BE2C (cell line): Measurements from ENCODE around the gene GRB7.
A peak's percentile ranks its signal among the peaks of the same experiment; 100 is the strongest.

Experiments used
- DNase-seq: peaks from one replicate; pipeline ENCODE4 v3.0.0-alpha.2; 2020
- H3K27me3 ChIP-seq: fragments of 250-450 bp; sonication (Bioruptor Pico); 2 replicates; pipeline ENCODE4 v1.5.1; 2020; ENCODE audit warnings: mild to moderate bottlenecking
- H3K36me3 ChIP-seq: fragments of 250-450 bp; sonication (Bioruptor Pico); 2 replicates; pipeline ENCODE4 v1.5.1; 2020; ENCODE audit warnings: mild to moderate bottlenecking
- H3K4me1 ChIP-seq: fragments of 250-450 bp; sonication (Bioruptor Pico); 2 replicates; pipeline ENCODE4 v1.5.1; 2020
- H3K4me3 ChIP-seq: 2 replicates; pipeline ENCODE4 v1.5.1; 2011; ENCODE audit warnings: low read depth, low read length
- H3K9me3 ChIP-seq: fragments of 250-450 bp; sonication (Bioruptor Pico); 2 replicates; pipeline ENCODE4 v1.5.1; 2020
- CTCF ChIP-seq: IDR thresholded peaks from 2 replicates; pipeline ENCODE4 v1.5.1; 2012; ENCODE audit warnings: mild to moderate bottlenecking, low read depth, low read length

The GRB7 gene

DNA sequence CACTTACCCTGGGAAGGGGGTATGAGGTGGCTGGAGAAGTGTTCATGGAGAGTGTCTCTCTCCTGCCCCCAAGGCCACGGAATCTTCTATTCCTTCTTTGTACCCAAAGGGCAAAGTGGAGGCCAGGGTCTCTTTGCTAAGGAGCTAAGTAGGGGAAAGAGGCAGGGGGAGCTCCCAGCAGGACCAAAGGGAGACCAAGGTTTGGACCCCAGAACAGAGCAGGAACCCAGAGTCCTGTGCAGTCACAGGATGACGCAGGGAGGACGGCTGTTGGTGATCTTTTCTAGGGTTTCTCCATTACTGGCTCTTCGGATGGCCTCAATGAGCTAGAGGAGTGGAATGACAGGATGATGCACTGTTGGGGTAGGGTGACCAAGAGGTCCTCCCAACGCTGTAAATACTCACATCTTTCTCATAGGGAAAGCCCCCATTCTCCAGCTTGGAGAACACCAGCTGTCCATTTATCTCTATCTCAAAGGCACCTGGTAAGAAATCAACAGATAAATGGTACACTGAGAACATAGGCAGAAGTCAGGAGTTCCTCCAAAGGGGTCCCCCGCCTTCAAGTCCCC, 8.4 kb upstream of the GRB7 start:
- no peaks in the 10 kb centered on the region for H3K9me3 ChIP-seq
- peak overlapping the region; percentile 82 for H3K4me3 ChIP-seq
- no peaks in the 10 kb centered on the region for H3K27me3 ChIP-seq
- no peak for DNase-seq
- no peaks in the 10 kb centered on the region for H3K36me3 ChIP-seq
- TF ChIP-seq CTCF, result no peak
- no peaks in the 10 kb centered on the region for H3K4me1 ChIP-seq

GRCh38 chr17:39730095-39730921, 7.4 kb upstream of the GRB7 start, which contains the start of gene MIEN1:
Gene MIEN1 (minus strand): TSS chr17:39730532. CDS start chr17:39730495, 37 bp downstream.
- DNase-seq, result peak; percentile 95
- H3K9me3 ChIP-seq, result no peaks in the 10 kb centered on the region
- no peaks in the 10 kb centered on the region for H3K4me1 ChIP-seq
- peak; percentile 75 for TF ChIP-seq CTCF
- no peaks in the 10 kb centered on the region; the same call in 1 of the 2 replicates for H3K27me3 ChIP-seq
- peak within 1 kb of the TSS; percentile 82 for H3K4me3 ChIP-seq
- H3K36me3 ChIP-seq, result no peaks in the 10 kb centered on the region

- H3K4me3 ChIP-seq, result no peak overlapping the region
- H3K36me3 ChIP-seq, result no peaks in the 10 kb centered on the region
- TF ChIP-seq CTCF, result no peak
- no peaks in the 10 kb centered on the region for H3K9me3 ChIP-seq
- no peaks in the 10 kb centered on the region for H3K4me1 ChIP-seq
- peaks cover 15% of the 10 kb centered on the region for H3K27me3 ChIP-seq
- DNase-seq, result no peak
Observed at GRCh38 chr17:39732586-39732985, 5.2 kb upstream of the GRB7 start.

DNA sequence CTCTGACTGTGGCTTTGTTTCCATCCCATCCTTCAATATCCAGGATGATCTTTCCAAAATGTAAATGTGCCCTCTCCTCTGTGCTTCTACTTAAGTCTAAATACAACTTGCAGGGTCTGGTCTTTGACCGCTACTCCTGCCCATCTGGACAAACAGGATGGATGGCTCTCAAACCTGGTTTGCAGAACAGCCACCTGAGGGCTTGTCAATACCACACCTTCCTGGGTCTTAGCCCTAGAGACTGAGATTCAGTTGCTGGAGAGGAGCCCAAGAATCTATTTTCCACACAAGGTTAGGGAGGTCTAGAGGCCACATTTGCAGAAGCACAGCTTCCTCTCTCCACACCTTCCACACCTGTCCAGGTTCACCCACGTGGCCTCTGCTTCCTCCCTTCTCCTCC, 1.9 kb upstream of the GRB7 start:
- Histone ChIP-seq H3K36me3 (no peaks in the 10 kb centered on the region), H3K9me3 (no peaks in the 10 kb centered on the region), H3K4me1 (no peaks in the 10 kb centered on the region), H3K4me3 (no peak overlapping the region), H3K27me3 (peaks cover 45% of the 10 kb centered on the region)
- TF ChIP-seq CTCF, result no peak
- no peak for DNase-seq

- no peak for TF ChIP-seq CTCF
- Histone ChIP-seq H3K27me3 (peaks cover 52% of the 10 kb centered on the region), H3K4me1 (no peaks in the 10 kb centered on the region), H3K4me3 (no peak overlapping the region), H3K36me3 (no peaks in the 10 kb centered on the region), H3K9me3 (no peaks in the 10 kb centered on the region)
- no peak for DNase-seq
Observed at GRCh38 chr17:39736319-39737165, 1.2 kb upstream of the GRB7 start.
